K562 (cell line): ENCODE measurements around the gene GLRX2. TPM values are rescaled to one million over a fixed set of nuclear protein-coding genes. Genes with fewer than 3 reads are reported as not detected.

Source experiments
- ATAC-seq: fragments of 200-7000 bp; cut with Tn5 transposase; 3 replicates; pipeline ENCODE4 v1.9.1; 2020; ENCODE audit warnings: moderate library complexity
- BruUV-seq: library from RNA; stranded (reverse); fragments of 400-500 nt; replicated peaks from 2 replicates; lab custom pipeline; 2021; lab: Mats Ljungman, UMichigan
- CTCF ChIA-PET: fragments of 300-600 bp; formaldehyde crosslinking; extraction: SDS; loops from one replicate; lab custom pipeline; 2021; ENCODE audit warnings: low intra/inter-chr PET ratio; lab: Yijun Ruan, JAX
- POLR2A ChIA-PET: fragments of 300-600, 350-650 bp; sonication (Branson Sonifier 250); formaldehyde crosslinking; extraction: SDS; loops from one replicate; lab custom pipeline; 2021; ENCODE audit warnings: antibody characterized with exemption, inconsistent platforms; lab: Yijun Ruan, JAX
- DNase-seq, 4 experiments: peaks; one replicate each; pipeline versions ENCODE4 v3.0.0 to v3.0.0-alpha.2; 2011 to 2018; ENCODE audit warnings: low spot score in 3 of 4, mixed read lengths in 3 of 4; ENCODE audit errors: extremely low read depth in 1 of 4
- FAIRE-seq: peaks from 2 replicates; lab custom pipeline; 2011; peaks lifted over from hg19 to GRCh38; lab: Jason Lieb, UNC
- H2AFZ ChIP-seq: 2 replicates; pipeline ENCODE4 v1.6.0; 2011; ENCODE audit warnings: low read depth, low read length, control low read depth, inconsistent platforms
- H3K27ac ChIP-seq: fragments of 200-600 bp; 3 replicates; pipeline ENCODE4 v1.8.0; 2011; ENCODE audit warnings: low read depth, mild to moderate bottlenecking, control low read depth, inconsistent platforms, low read length, moderate library complexity, mixed read lengths; ENCODE audit errors: extremely low read depth
- H3K27me3 ChIP-seq, 2 experiments: fragments of 300-600 bp in 1 of 2; 2 replicates in 1 of 2; 3 replicates in 1 of 2; pipeline versions ENCODE4 v1.6.0 to v1.8.0; 2011; ENCODE audit warnings: inconsistent platforms in 2 of 2, low read length in 2 of 2, mild to moderate bottlenecking in 1 of 2, mixed read lengths in 1 of 2, moderate library complexity in 1 of 2; ENCODE audit not compliant: control insufficient read depth in 2 of 2, insufficient read depth in 2 of 2
- H3K36me3 ChIP-seq: fragments of 300-600 bp; 3 replicates; pipeline ENCODE4 v1.8.0; 2011; ENCODE audit warnings: mild to moderate bottlenecking, low read length, inconsistent platforms; ENCODE audit not compliant: control insufficient read depth, insufficient read depth
- H3K4me1 ChIP-seq, 2 experiments: fragments of 200-600 bp in 1 of 2; replicated peaks in 1 of 2; 2 replicates in 1 of 2; 3 replicates in 1 of 2; pipeline versions ENCODE4 v1.5.1 to v1.8.0; 2011; ENCODE audit warnings: inconsistent platforms in 2 of 2, low read length in 2 of 2, mild to moderate bottlenecking in 1 of 2, mixed read lengths in 1 of 2, moderate library complexity in 1 of 2; ENCODE audit not compliant: control insufficient read depth in 2 of 2, insufficient read depth in 2 of 2
- H3K4me2 ChIP-seq: 2 replicates; pipeline ENCODE4 v1.6.1; 2011; ENCODE audit warnings: low read length, control low read depth, inconsistent platforms, mixed read lengths; ENCODE audit not compliant: insufficient read depth
- H3K4me3 ChIP-seq: fragments of 200-600 bp; sonication (generic), shearing (Covaris generic); 2 replicates; pipeline ENCODE4 v1.5.1; 2016; ENCODE audit warnings: control low read depth, inconsistent platforms
- H3K79me2 ChIP-seq: fragments of 200-600 bp; 3 replicates; pipeline ENCODE4 v1.8.0; 2011; ENCODE audit warnings: low read length, inconsistent platforms; ENCODE audit not compliant: control insufficient read depth, insufficient read depth
- H3K9ac ChIP-seq, 2 experiments: 2 replicates each; pipeline versions ENCODE4 v1.6.0 to v1.6.1; 2011; ENCODE audit warnings: low read depth in 2 of 2, low read length in 2 of 2, control low read depth in 1 of 2, inconsistent platforms in 1 of 2, mild to moderate bottlenecking in 1 of 2, mixed read lengths in 1 of 2; ENCODE audit not compliant: insufficient read depth in 1 of 2
- H3K9me1 ChIP-seq: one replicate; pipeline ENCODE4 v1.6.0; 2011; ENCODE audit warnings: inconsistent platforms, mild to moderate bottlenecking, low read length, moderate library complexity; ENCODE audit not compliant: control insufficient read depth, insufficient read depth
- H3K9me3 ChIP-seq: replicated peaks from 2 replicates; pipeline ENCODE4 v1.5.1; 2011; ENCODE audit warnings: low read depth, low read length, inconsistent platforms; ENCODE audit not compliant: control insufficient read depth, insufficient read depth
- H4K20me1 ChIP-seq: replicated peaks from 2 replicates; pipeline ENCODE4 v1.6.1; 2011; ENCODE audit warnings: low read length, inconsistent platforms, mixed read lengths; ENCODE audit not compliant: control insufficient read depth, insufficient read depth
- CCNT2 ChIP-seq: IDR thresholded peaks from 2 replicates; pipeline ENCODE4 v1.6.1; 2011; ENCODE audit warnings: borderline replicate concordance, low read depth, mild to moderate bottlenecking, moderate library complexity, mixed read lengths, low read length; ENCODE audit not compliant: insufficient read length; ENCODE audit errors: extremely low read depth
- CXXC5 ChIP-seq: fragments of 250-450 bp; sonication (Bioruptor Pico); IDR thresholded peaks from 2 replicates; pipeline ENCODE4 v1.8.0; 2022; ENCODE audit warnings: inconsistent platforms, mild to moderate bottlenecking, moderate library complexity
- FUS ChIP-seq: fragments of 200-400 bp; formaldehyde crosslinking; optimal IDR thresholded peaks from 2 replicates; pipeline ENCODE3; 2017; ENCODE audit warnings: low read depth, low read length
- JUNB ChIP-seq: fragments of 450-650 bp; formaldehyde crosslinking; conservative IDR thresholded peaks from 2 replicates; pipeline ENCODE4 v1.4.0; 2020; ENCODE audit warnings: mild to moderate bottlenecking
- PCBP1 ChIP-seq: fragments of 200-400 bp; formaldehyde crosslinking; IDR thresholded peaks from 2 replicates; pipeline ENCODE4 v1.6.1; 2018; ENCODE audit warnings: mild to moderate bottlenecking, low read depth, low read length; ENCODE audit not compliant: poor library complexity, severe bottlenecking
- PRMT5 ChIP-seq: sonication (generic); formaldehyde crosslinking; IDR thresholded peaks from 2 replicates; pipeline ENCODE4 v1.5.0; 2020; ENCODE audit warnings: missing genetic modification reagents
- YY1 ChIP-seq, 3 experiments: IDR thresholded peaks; 2 replicates each; pipeline ENCODE4 v1.6.1; 2011; ENCODE audit warnings: low read length in 2 of 3, mild to moderate bottlenecking in 2 of 3, moderate library complexity in 2 of 3, borderline replicate concordance in 1 of 3, control low read depth in 1 of 3, low read depth in 1 of 3; ENCODE audit not compliant: insufficient read depth in 3 of 3, insufficient replicate concordance in 2 of 3, control insufficient read depth in 1 of 3, insufficient read length in 1 of 3; ENCODE audit errors: extremely low read depth in 1 of 3
- ZNF445 ChIP-seq: fragments of 250-450 bp; sonication (Bioruptor Pico); IDR thresholded peaks from 2 replicates; pipeline ENCODE4 v1.4.0; 2020; ENCODE audit warnings: low read depth, mild to moderate bottlenecking, moderate library complexity
- ZNF561 ChIP-seq: fragments of 450-650 bp; formaldehyde crosslinking; conservative IDR thresholded peaks from 2 replicates; pipeline ENCODE4 v1.4.0; 2020; ENCODE audit warnings: mild to moderate bottlenecking, moderate library complexity
- WGBS: fragments of 100-300 bp; shearing (Covaris generic); methylation state at CpG from one replicate; pipeline ENCODE4 v1.1.6; 2016; ENCODE audit warnings: low coverage, mixed read lengths; ENCODE audit not compliant: insufficient coverage; ENCODE audit errors: missing lambda C conversion rate; 5-methylcytosine and 5-hydroxymethylcytosine counted together
- in situ Hi-C: fragments of 300-500 bp; cut with MboI; formaldehyde crosslinking; loops from 4 replicates; pipeline ENCODE4 v1.15.0; 2018; ENCODE audit warnings: inconsistent platforms, mixed read lengths
- intact Hi-C: fragments of 100-400 bp; cut with micrococcal nuclease; formaldehyde crosslinking; loops from 2 replicates; pipeline ENCODE4 v1.14.2; 2022
- polyA plus RNA-seq, 8 experiments: library from polyadenylated mRNA; depleted of rRNA in 4 of 8; stranded (reverse) in 5 of 8; unstranded in 3 of 8; fragments of >200 nt; fragmentation: Nextera tagmentation in 2 of 8; fragmentation: Illumina TruSeq in 1 of 8; extraction: Ambion mirVana in 2 of 8; extraction: Trizol in 1 of 8; gene quantifications; 2 replicates each; pipeline versions ENCODE4 v1.2.1 to v1.2.3, GENCODE V29; 2011 to 2014; ENCODE audit warnings: inconsistent platforms in 1 of 8, missing spikeins in 1 of 8
- total RNA-seq, 7 experiments: library from RNA; depleted of rRNA in 6 of 7; stranded (reverse); fragments of >200 nt in 6 of 7; fragmentation: Illumina TruSeq in 2 of 7; extraction: Trizol in 2 of 7; gene quantifications; 2 replicates each; pipeline versions ENCODE4 v1.2.1 to v1.2.3, GENCODE V29; 2011 to 2021; ENCODE audit warnings: low replicate concordance in 1 of 7
- TF ChIP-seq, protein P1 (sequence below): fragments of 250-450 bp; sonication (Bioruptor Pico); IDR thresholded peaks from 2 replicates; pipeline ENCODE4 v1.5.0; 2021
- TF ChIP-seq, protein P2 (sequence below): fragments of 450-650 bp; IDR thresholded peaks from 2 replicates; pipeline ENCODE4 v1.7.0; 2016; ENCODE audit warnings: borderline replicate concordance
- TF ChIP-seq, protein P3 (sequence below): fragments of 450-650 bp; formaldehyde crosslinking; conservative IDR thresholded peaks from 2 replicates; pipeline ENCODE4 v1.4.0; 2022; ENCODE audit warnings: mild to moderate bottlenecking, missing genetic modification characterization
- TF ChIP-seq, protein P4 (sequence below): sonication (generic); formaldehyde crosslinking; IDR thresholded peaks from 2 replicates; pipeline ENCODE4 v1.5.0; 2020; ENCODE audit warnings: missing genetic modification reagents
- TF ChIP-seq, protein P5 (sequence below): fragments of 450-650 bp; formaldehyde crosslinking; IDR thresholded peaks from 2 replicates; pipeline ENCODE4 v1.4.0; 2020; ENCODE audit warnings: mild to moderate bottlenecking, moderate library complexity

GLRX2 gene
- total and polyA plus RNA-seq, 9 of the 15 experiments (the other 6 are each of a cell fraction or from before 2014, with no cell fraction given) = 13.3 to 82.6 (median 55.1) TPM

DNA sequence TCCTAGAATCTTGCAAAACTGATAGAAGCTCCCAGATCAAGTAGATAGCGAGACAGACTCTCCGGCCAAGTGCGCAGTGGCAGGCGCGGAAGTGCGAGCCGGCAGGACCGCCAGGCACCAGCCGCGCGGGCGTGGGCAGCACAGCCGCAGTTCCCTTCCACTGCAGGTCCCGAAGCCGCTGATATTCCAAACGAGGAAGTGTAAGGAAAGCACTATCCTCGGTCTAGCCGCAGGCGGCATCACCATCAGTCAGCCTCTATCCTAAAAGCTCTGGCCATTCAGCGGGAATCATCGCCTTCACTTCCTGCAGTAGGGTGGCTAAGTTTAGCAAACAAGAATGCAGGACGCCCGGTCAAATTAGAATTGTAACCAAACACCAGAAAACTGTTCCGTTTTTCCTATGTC, 710 bp downstream of the GLRX2 start:
- CTCF ChIA-PET = no interaction called here
- H3K4me1 ChIP-seq = peaks cover 10 to 18% of the 10 kb centered on the region in 2 experiments; a peak in 4 of 5 replicates
- in situ Hi-C loops (no loop called here), intact Hi-C loops (loop anchor here (1.0 to 2.0 kb wide), 2 partner anchors 34 to 45 kb away; partner anchors contain the start of genes RO60 and UCHL5)
- WGBS = under 1% methylated on average over 24 of the region's 24 CpGs
- no peaks in the 10 kb centered on the region for H4K20me1 ChIP-seq
- peak overlapping the region; percentile 73 for H3K4me3 ChIP-seq
- H3K4me2 ChIP-seq = peak overlapping the region; percentile 82
- peak; percentile 58 for ATAC-seq
- peak overlapping the region; percentile 83 to 94 for H3K9ac ChIP-seq
- peak overlapping the region; percentile 88 for H2AFZ ChIP-seq
- TSS peak; percentile 44 for BruUV-seq
- H3K27me3 ChIP-seq = no peaks in the 10 kb centered on the region
- H3K36me3 ChIP-seq = peaks cover 29% of the 10 kb centered on the region
- H3K9me1 ChIP-seq = no peaks in the 10 kb centered on the region
- FAIRE-seq = peak; percentile 32
- H3K27ac ChIP-seq = peak overlapping the region; percentile 79
- no peaks in the 10 kb centered on the region for H3K9me3 ChIP-seq
- POLR2A ChIA-PET = interaction anchor here (0.7 to 4.9 kb wide), 13 partner anchors 9 to 147 kb away, joined by 3 to 29 read pairs (median 6); partner anchors contain the start of genes CDC73, RO60 and UCHL5
- DNase-seq = peak; percentile 44 to 63 (median 48)
- peaks cover 40% of the 10 kb centered on the region for H3K79me2 ChIP-seq
- TF ChIP-seq, protein P1, sequence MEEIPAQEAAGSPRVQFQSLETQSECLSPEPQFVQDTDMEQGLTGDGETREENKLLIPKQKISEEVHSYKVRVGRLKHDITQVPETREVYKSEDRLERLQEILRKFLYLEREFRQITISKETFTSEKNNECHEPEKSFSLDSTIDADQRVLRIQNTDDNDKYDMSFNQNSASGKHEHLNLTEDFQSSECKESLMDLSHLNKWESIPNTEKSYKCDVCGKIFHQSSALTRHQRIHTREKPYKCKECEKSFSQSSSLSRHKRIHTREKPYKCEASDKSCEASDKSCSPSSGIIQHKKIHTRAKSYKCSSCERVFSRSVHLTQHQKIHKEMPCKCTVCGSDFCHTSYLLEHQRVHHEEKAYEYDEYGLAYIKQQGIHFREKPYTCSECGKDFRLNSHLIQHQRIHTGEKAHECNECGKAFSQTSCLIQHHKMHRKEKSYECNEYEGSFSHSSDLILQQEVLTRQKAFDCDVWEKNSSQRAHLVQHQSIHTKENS (CRISPR knock-in tag) = no peak
- peak; percentile 60 for TF ChIP-seq CCNT2
- TF ChIP-seq ZNF445 (CRISPR knock-in tag) = no peak
- TF ChIP-seq, protein P2, sequence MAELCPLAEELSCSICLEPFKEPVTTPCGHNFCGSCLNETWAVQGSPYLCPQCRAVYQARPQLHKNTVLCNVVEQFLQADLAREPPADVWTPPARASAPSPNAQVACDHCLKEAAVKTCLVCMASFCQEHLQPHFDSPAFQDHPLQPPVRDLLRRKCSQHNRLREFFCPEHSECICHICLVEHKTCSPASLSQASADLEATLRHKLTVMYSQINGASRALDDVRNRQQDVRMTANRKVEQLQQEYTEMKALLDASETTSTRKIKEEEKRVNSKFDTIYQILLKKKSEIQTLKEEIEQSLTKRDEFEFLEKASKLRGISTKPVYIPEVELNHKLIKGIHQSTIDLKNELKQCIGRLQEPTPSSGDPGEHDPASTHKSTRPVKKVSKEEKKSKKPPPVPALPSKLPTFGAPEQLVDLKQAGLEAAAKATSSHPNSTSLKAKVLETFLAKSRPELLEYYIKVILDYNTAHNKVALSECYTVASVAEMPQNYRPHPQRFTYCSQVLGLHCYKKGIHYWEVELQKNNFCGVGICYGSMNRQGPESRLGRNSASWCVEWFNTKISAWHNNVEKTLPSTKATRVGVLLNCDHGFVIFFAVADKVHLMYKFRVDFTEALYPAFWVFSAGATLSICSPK = no peak
- TF ChIP-seq, protein P3, sequence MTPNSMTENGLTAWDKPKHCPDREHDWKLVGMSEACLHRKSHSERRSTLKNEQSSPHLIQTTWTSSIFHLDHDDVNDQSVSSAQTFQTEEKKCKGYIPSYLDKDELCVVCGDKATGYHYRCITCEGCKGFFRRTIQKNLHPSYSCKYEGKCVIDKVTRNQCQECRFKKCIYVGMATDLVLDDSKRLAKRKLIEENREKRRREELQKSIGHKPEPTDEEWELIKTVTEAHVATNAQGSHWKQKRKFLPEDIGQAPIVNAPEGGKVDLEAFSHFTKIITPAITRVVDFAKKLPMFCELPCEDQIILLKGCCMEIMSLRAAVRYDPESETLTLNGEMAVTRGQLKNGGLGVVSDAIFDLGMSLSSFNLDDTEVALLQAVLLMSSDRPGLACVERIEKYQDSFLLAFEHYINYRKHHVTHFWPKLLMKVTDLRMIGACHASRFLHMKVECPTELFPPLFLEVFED (CRISPR knock-in tag) = no peak
- TF ChIP-seq PCBP1 = no peak
- no peak for TF ChIP-seq JUNB
- TF ChIP-seq PRMT5 (CRISPR knock-in tag) = no peak
- no peak for TF ChIP-seq ZNF561 (CRISPR knock-in tag)
- TF ChIP-seq, protein P4, sequence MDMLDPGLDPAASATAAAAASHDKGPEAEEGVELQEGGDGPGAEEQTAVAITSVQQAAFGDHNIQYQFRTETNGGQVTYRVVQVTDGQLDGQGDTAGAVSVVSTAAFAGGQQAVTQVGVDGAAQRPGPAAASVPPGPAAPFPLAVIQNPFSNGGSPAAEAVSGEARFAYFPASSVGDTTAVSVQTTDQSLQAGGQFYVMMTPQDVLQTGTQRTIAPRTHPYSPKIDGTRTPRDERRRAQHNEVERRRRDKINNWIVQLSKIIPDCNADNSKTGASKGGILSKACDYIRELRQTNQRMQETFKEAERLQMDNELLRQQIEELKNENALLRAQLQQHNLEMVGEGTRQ (CRISPR knock-in tag) = no peak
- TF ChIP-seq FUS = no peak
- no peak for TF ChIP-seq YY1 (IDR thresholded peaks at IDR 0.05; ENCODE audit: borderline replicate concordance in 1 of 3, control insufficient read depth in 1 of 3, extremely low read depth in 1 of 3, insufficient read depth in 3 of 3, insufficient read length in 1 of 3, insufficient replicate concordance in 2 of 3, low read depth in 1 of 3, low read length in 2 of 3)
- TF ChIP-seq, protein P5, sequence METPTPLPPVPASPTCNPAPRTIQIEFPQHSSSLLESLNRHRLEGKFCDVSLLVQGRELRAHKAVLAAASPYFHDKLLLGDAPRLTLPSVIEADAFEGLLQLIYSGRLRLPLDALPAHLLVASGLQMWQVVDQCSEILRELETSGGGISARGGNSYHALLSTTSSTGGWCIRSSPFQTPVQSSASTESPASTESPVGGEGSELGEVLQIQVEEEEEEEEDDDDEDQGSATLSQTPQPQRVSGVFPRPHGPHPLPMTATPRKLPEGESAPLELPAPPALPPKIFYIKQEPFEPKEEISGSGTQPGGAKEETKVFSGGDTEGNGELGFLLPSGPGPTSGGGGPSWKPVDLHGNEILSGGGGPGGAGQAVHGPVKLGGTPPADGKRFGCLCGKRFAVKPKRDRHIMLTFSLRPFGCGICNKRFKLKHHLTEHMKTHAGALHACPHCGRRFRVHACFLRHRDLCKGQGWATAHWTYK (CRISPR knock-in tag) = no peak
- TF ChIP-seq CXXC5 (CRISPR knock-in tag) = no peak
